PFSK-1 (cell line): Measurements from ENCODE around the gene LHX4.

Experiments
- FOXP2 ChIP-seq: optimal IDR thresholded peaks from 2 replicates; pipeline ENCODE3; 2011; ENCODE audit warnings: borderline replicate concordance, control low read depth, inconsistent platforms; ENCODE audit not compliant: insufficient read depth; ENCODE audit errors: extremely low read length, extremely low read depth
- POLR2AphosphoS5 ChIP-seq: IDR thresholded peaks from 2 replicates; pipeline ENCODE4 v1.6.1; 2012; ENCODE audit warnings: low read depth, mild to moderate bottlenecking, control low read depth, low read length, moderate library complexity
- REST ChIP-seq, 2 experiments: IDR thresholded peaks; 2 replicates each; pipeline versions ENCODE4 v1.6.1 to v1.8.0; 2011 to 2012; ENCODE audit warnings: low read depth in 2 of 2, low read length in 2 of 2, control low read depth in 1 of 2, inconsistent platforms in 1 of 2, mild to moderate bottlenecking in 1 of 2, moderate library complexity in 1 of 2; ENCODE audit not compliant: insufficient read depth in 1 of 2
- SIN3A ChIP-seq: IDR thresholded peaks from 2 replicates; pipeline ENCODE4 v1.6.1; 2012; ENCODE audit warnings: mild to moderate bottlenecking, low read length, moderate library complexity, borderline replicate concordance; ENCODE audit not compliant: insufficient read depth
- TAF1 ChIP-seq: IDR thresholded peaks from 2 replicates; pipeline ENCODE4 v1.6.1; 2012; ENCODE audit warnings: low read length, control low read depth, borderline replicate concordance; ENCODE audit not compliant: insufficient read depth

The LHX4 gene

GRCh38 chr1:180198196-180198595 lies 31.9 kb upstream of the LHX4 start:
- no peak for TF ChIP-seq SIN3A
- TF ChIP-seq TAF1: no peak
- TF ChIP-seq REST (IDR thresholded peaks at IDR 0.05; ENCODE audit: insufficient read depth in 1 of 2, low read depth in 2 of 2, low read length in 2 of 2): no peak
- no peak for TF ChIP-seq POLR2AphosphoS5
- TF ChIP-seq FOXP2: no peak

GRCh38 chr1:180198611-180199010 lies 31.5 kb upstream of the LHX4 start:
- TF ChIP-seq REST (IDR thresholded peaks at IDR 0.05; ENCODE audit: insufficient read depth in 1 of 2, low read depth in 2 of 2, low read length in 2 of 2): no peak
- no peak for TF ChIP-seq TAF1
- no peak for TF ChIP-seq FOXP2
- TF ChIP-seq SIN3A: no peak
- no peak for TF ChIP-seq POLR2AphosphoS5

GRCh38 chr1:180199018-180199417 lies 31.0 kb upstream of the LHX4 start:
- no peak for TF ChIP-seq TAF1
- TF ChIP-seq POLR2AphosphoS5: no peak
- TF ChIP-seq REST (IDR thresholded peaks at IDR 0.05; ENCODE audit: insufficient read depth in 1 of 2, low read depth in 2 of 2, low read length in 2 of 2): no peak
- TF ChIP-seq SIN3A: no peak
- no peak for TF ChIP-seq FOXP2

GRCh38 chr1:180201451-180202200 lies 28.4 kb upstream of the LHX4 start:
- TF ChIP-seq SIN3A (no peak), REST (IDR thresholded peaks at IDR 0.05; ENCODE audit: insufficient read depth in 1 of 2, low read depth in 2 of 2, low read length in 2 of 2) (no peak)

GRCh38 chr1:180204231-180204630 lies 25.8 kb upstream of the LHX4 start:
- TF ChIP-seq POLR2AphosphoS5: no peak
- no peak for TF ChIP-seq FOXP2
- no peak for TF ChIP-seq REST (IDR thresholded peaks at IDR 0.05; ENCODE audit: insufficient read depth in 1 of 2, low read depth in 2 of 2, low read length in 2 of 2)
- TF ChIP-seq TAF1: no peak
- TF ChIP-seq SIN3A: no peak
